Stimulated activated CD8-positive, alpha-beta memory T cell treated with anti-CD3 and anti-CD28 coated beads, Interleukin-12 subunit alpha, Interleukin-12 subunit beta, amount 100 ng/mL, for 24 hours (primary cell): Measurements from ENCODE around the gene MOCS1.
A peak's percentile ranks its signal among the peaks of the same experiment; 100 is the strongest.

Experiments
- DNase-seq: peaks from one replicate; pipeline ENCODE4 v3.0.0-alpha.2; 2020; ENCODE audit errors: extremely low read depth

The MOCS1 gene

DNA sequence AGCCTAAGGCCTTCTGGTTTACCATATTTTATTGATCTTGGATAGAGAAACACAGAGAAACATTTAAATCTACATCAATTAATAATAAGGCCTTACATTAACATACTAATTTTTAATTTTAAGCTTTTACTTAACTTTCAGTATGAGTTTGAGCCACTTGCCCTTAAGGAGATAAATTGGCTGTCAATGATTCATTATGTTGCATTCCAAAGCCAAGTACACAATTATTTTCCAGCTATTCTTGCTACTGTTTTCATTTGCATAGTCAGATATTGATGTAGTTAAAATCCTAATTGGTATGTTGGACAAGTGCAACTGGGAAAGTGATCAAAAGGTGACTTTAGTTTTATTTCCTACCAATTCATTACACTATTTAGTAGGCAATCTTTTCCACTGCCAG is 58.2 kb downstream of the MOCS1 start:
- no peak for DNase-seq

DNA sequence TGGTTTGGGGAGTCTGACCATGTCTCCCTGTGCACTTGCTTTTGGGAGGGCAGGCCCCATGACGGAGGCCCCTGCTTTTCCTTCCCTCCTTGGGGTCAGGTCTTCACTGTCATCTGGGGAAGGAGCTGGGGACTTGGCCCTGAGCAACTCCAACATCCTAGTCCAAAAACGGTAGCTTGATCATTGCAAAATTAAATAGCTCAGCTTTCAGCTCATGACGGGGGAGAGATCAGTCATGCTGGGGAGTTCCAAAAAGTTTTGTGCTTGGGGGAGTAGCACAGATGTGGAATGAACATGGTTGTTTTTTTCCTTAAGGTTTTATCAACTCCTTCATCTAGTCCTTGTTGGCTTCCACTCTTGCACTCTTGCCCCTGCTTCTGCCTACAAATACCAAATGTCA is 60.8 kb downstream of the MOCS1 start:
- DNase-seq: no peak

DNA sequence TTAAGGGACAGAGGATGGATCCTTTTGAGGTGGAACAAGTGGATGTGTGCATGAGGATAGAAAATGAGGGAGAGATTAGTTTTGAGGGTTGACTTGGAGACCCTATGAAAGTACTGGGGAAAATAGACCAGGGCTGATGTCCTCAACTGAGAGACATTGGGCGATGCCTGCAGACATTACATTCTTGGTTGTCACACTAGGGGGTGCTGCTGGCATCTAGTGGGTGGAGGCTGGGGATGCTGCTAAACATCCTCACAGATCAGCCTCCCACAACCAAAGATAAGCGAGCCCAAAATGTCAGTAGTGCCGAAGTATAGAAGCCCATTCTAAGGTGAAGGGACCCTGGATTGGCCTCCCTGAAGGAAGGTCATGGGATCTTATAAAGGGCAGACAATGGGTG is 63.3 kb downstream of the MOCS1 start:
- DNase-seq: no peak

DNA sequence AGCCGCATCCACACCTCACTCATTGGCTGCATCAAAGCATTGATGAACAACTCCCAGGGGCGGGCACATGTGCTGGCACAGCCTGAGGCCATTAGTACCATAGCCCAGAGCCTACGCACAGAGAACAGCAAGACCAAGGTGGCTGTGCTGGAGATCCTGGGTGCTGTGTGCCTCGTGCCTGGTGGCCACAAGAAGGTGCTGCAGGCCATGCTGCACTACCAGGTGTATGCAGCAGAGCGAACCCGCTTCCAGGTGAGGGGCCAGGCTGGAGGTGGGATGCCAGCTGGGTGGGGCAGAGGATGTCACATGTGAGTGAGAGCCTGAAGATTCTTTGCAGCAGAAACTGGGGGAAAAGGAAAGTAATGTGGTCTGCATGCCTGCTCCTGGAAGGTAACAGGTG is 66.7 kb downstream of the MOCS1 start:
- DNase-seq: no peak

DNA sequence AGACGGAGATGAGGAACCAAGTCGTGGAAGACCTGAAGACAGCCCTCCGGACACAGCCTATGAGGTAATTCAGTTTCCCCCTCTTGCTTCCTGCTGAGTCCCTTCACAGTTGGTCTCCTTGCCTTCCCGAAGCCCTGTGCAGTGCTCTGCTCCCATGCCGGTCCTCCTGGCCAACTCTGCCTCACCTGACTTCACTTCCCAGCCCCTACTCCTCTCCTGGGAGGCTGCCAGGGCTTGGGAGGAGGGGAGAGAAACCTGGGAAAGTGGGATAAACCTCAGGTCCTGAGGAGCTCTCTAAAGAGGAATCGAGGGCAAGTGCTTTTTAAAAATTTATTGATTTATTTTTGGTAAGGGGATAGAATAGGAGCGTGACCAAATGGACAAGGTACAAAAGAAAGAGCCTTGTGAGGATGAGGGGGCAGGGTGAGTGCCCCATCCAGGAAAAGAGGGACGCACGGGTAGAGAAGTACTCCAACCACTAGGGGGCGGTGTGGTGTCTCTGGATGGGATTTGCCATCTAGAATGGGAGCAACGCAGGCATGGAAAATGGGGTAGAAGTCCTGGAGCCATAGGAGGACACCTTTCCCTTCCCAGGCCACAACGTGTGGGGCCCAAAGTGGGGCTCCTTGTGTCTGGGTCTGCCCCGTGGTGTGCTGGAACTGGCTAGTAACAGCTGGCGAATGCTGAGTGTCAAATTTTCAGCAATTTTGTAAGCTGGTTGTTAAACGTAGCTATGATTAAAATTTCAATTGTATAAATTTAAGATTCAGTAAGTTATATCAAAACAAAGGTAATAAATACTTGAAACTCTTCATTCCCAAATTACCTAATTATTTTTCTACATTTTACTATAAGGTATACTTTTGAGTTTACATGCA is 69.0 kb downstream of the MOCS1 start:
- DNase-seq: peak; percentile 16

DNA sequence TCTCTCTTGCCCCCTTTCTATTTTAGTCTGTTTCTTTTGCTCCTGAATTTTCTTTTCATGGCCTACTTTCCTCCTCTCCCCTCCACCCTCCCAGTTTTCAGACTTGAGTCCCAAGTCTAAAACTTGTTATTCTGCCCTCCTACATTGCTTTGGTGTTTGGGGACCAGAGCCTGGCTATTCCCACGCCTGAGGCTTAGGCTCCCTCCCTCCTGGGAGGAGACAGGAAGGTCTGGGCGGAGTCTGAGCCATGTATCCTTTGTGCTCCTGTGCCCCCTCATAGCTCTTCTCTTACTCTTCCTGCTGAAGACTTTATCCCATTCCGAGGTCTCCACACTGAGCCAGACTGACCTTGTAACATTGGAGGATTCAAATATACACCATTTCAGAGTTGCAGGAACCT is 72.6 kb downstream of the MOCS1 start:
- no peak for DNase-seq

DNA sequence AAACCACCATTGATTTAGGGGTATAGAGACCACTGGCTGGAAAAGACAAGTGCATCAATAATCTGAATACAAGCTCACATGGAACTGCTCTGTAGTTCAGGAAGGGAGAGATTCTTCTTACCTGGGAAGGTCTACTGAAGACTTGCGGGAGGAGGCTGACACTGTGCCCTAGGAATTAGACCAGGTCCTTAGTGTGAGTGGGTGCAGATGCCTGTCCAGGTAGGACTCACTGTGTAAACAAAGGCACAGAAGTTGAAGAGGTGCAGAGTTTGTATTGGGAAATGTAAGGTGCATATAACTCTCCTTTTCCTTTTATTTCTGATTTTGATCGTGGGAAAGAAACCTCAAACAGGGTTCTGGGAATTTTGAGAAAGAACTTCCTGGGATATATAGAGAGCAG is 75.2 kb downstream of the MOCS1 start:
- no peak for DNase-seq

DNA sequence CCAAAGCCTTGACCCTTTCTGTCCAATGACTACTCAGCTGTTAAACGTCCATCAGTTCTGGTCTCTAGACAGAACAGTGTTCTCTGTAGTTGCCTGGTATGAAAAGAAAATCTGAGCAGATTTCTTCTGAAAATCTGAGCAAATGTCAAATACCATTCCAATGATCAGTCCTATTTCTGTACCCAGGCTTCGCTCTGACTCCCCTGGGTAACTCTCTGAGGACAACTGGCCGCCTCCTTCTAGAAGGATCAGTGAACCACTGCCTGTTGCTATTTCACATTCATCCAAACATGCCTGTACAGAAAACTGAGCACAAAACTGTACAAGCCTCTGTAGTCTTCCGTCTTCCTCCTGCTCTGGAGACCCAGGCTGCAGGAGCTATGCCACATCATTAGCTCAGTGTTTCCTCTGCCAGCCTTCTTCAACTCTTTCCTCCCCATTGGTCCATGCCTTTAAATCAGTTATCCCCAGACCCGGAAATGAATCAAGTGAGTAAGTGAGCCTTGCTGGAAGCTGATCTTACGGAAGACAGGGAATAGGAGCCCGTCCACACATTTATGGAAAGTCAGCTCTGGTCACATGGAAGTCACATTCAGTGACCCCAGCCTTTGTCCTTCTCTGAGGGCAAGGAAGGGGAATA is 78.8 kb downstream of the MOCS1 start:
- no peak for DNase-seq
